Kidney (tissue), 14 donors: ENCODE data around the gene CD38. TPM values are rescaled to one million over a fixed set of nuclear protein-coding genes. Genes with fewer than 3 reads are reported as not detected.
A peak's percentile ranks its signal among the peaks of the same experiment; 100 is the strongest.

Experiments
- DNase-seq, 5 donors: peaks; one replicate each; pipeline ENCODE4 v3.0.0-alpha.2; 2013 to 2020
- FAIRE-seq: peaks from 2 replicates; lab custom pipeline; 2012; peaks lifted over from hg19 to GRCh38; lab: Jason Lieb, UNC
- H3K27ac ChIP-seq, 2 donors: one replicate each; pipeline ENCODE4 v1.7.0; 2013; ENCODE audit warnings: low read depth in 2 of 2, low read length in 2 of 2, inconsistent platforms in 1 of 2
- H3K27me3 ChIP-seq: one replicate; pipeline ENCODE4 v1.7.1; 2013; ENCODE audit warnings: low read length, inconsistent platforms; ENCODE audit not compliant: control insufficient read depth, insufficient read depth
- H3K36me3 ChIP-seq, 3 donors: one replicate each; pipeline versions ENCODE4 v1.7.0 to v1.7.1; 2013; ENCODE audit warnings: low read length in 3 of 3, control low read depth in 1 of 3, inconsistent platforms in 1 of 3; ENCODE audit not compliant: insufficient read depth in 3 of 3, control insufficient read depth in 2 of 3
- H3K4me1 ChIP-seq, 3 donors: one replicate each; pipeline versions ENCODE4 v1.7.0 to v1.7.1; 2013; ENCODE audit warnings: low read length in 3 of 3, inconsistent platforms in 1 of 3, low read depth in 1 of 3; ENCODE audit not compliant: control insufficient read depth in 2 of 3, insufficient read depth in 2 of 3
- H3K4me3 ChIP-seq, 3 donors: one replicate each; pipeline versions ENCODE4 v1.7.0 to v1.8.1; 2013; ENCODE audit warnings: low read length in 3 of 3, control low read depth in 1 of 3, inconsistent platforms in 1 of 3
- H3K9ac ChIP-seq, 3 donors: one replicate each; pipeline versions ENCODE4 v1.7.0 to v1.7.1; 2013; ENCODE audit warnings: low read length in 3 of 3, control low read depth in 1 of 3, inconsistent platforms in 1 of 3
- H3K9me3 ChIP-seq, 3 donors: one replicate each; pipeline versions ENCODE4 v1.7.0 to v1.7.1; 2013; ENCODE audit warnings: low read length in 3 of 3, control low read depth in 1 of 3, inconsistent platforms in 1 of 3; ENCODE audit not compliant: control insufficient read depth in 2 of 3, insufficient read depth in 1 of 3
- CTCF ChIP-seq: IDR thresholded peaks from 3 replicates; pipeline ENCODE4 v1.5.1; 2012; ENCODE audit warnings: mild to moderate bottlenecking, moderate library complexity, borderline replicate concordance; ENCODE audit not compliant: insufficient read depth; ENCODE audit errors: extremely low read depth
- intact Hi-C: fragments of 100-400 bp; cut with DNase I; formaldehyde crosslinking; loops from one replicate; pipeline ENCODE4 v1.11.1; 2022
- polyA plus RNA-seq: library from polyadenylated mRNA; stranded (reverse); fragments of 350-450 nt; fragmentation: Illumina TruSeq; extraction: RNeasy Lipid Tissue Mini Kit (QIAGEN cat#74804); gene quantifications from one replicate; pipeline ENCODE4 v1.2.3, GENCODE V29; 2014; ENCODE audit warnings: low read depth, low replicate concordance; ENCODE audit not compliant: insufficient read depth
- total RNA-seq: library from RNA; stranded (reverse); fragmentation: NEBNext Ultra II Directional; extraction: Animal tissue kit (Norgen Biotek cat#: 25700); gene quantifications from one replicate; pipeline ENCODE4 v1.2.1, GENCODE V29; 2021
- donor health status: control.
- donor health status: control.
- donor health status: control.
- donor health status: control.
- donor health status: control.
- donor health status: DM: yes; HTN: yes; CAD: no.
- donor health status: Normal renal cell carcinoma (clear cell type).

Gene CD38
- total and polyA plus RNA-seq, 2 donors from 2014 or later, result 0.15 to 8.9 TPM

- Histone ChIP-seq H3K4me3 (no peak overlapping the region), H3K27ac (no peak overlapping the region), H3K36me3 (no peaks in the 10 kb centered on the region), H3K9me3 (no peaks in the 10 kb centered on the region), H3K9ac (no peak overlapping the region), H3K27me3 (no peaks in the 10 kb centered on the region), H3K4me1 (no peaks in the 10 kb centered on the region)
- intact Hi-C loops, result no loop called here
- peak; percentile 75 for TF ChIP-seq CTCF
- DNase-seq (peak in 3 of 5 donors; percentile 48 to 89 (median 84)), FAIRE-seq (peak; percentile 81)
Measured at GRCh38 chr4:15805583-15806517, 27.7 kb downstream of the CD38 start.

- intact Hi-C loops, result no loop called here
- Histone ChIP-seq H3K27ac (no peak overlapping the region), H3K27me3 (no peaks in the 10 kb centered on the region), H3K36me3 (no peaks in the 10 kb centered on the region), H3K9me3 (no peaks in the 10 kb centered on the region), H3K4me1 (no peaks in the 10 kb centered on the region), H3K4me3 (peak overlapping the region in 2 of 3 donors; percentile 16 to 34), H3K9ac (no peak overlapping the region)
- no peak for TF ChIP-seq CTCF
- FAIRE-seq (no peak), DNase-seq (no peak)
Measured at GRCh38 chr4:15809058-15809457, 30.9 kb downstream of the CD38 start.

- intact Hi-C loops, result no loop called here
- no peaks in the 10 kb centered on the region for H3K9me3 ChIP-seq
- no peaks in the 10 kb centered on the region for H3K36me3 ChIP-seq
- FAIRE-seq (no peak), DNase-seq (no peak)
- H3K4me3 ChIP-seq, result peak overlapping the region in 2 of 3 donors; percentile 16 to 34
- no peak for TF ChIP-seq CTCF
- no peak overlapping the region for H3K27ac ChIP-seq
- H3K4me1 ChIP-seq, result no peaks in the 10 kb centered on the region
- H3K9ac ChIP-seq, result no peak overlapping the region
- H3K27me3 ChIP-seq, result no peaks in the 10 kb centered on the region
Measured at GRCh38 chr4:15809466-15809865, 31.3 kb downstream of the CD38 start.
